Breast epithelium (tissue), 4 donors: ENCODE data around the gene ENHO. TPM values are rescaled to one million over a fixed set of nuclear protein-coding genes. Genes with fewer than 3 reads are reported as not detected.
"Not testable (repeated sequence)": the region's sequence is repeated elsewhere in the genome, so short reads cannot be mapped to it uniquely, and the experiment has no call there.

ENCODE experiments used
- DNase-seq, 2 donors: peaks; one replicate each; pipeline ENCODE4 v3.0.0-alpha.2; 2019; ENCODE audit warnings: low spot score in 2 of 2
- H3K27ac ChIP-seq, 2 donors: fragments of 200-600 bp; sonication (generic) in 1 of 2; one replicate each; pipeline ENCODE4 v1.5.1; 2016 to 2019; ENCODE audit warnings: mild to moderate bottlenecking in 1 of 2
- H3K27me3 ChIP-seq, 2 donors: fragments of 200-600 bp; sonication (generic) in 1 of 2; one replicate each; pipeline versions ENCODE4 v1.5.1 to v1.6.0; 2017 to 2019; ENCODE audit warnings: control low read depth in 1 of 2, mild to moderate bottlenecking in 1 of 2
- H3K36me3 ChIP-seq: fragments of 200-600 bp; one replicate; pipeline ENCODE4 v1.5.1; 2019
- H3K4me1 ChIP-seq, 2 donors: fragments of 200-600 bp; sonication (generic); one replicate each; pipeline ENCODE4 v1.5.1; 2016 to 2019; ENCODE audit warnings: control low read depth in 1 of 2
- H3K4me3 ChIP-seq, 3 donors: fragments of 200-600 bp; sonication (generic); 1 replicate in 2 of 3; 2 replicates in 1 of 3; pipeline ENCODE4 v1.5.1; 2016 to 2019; ENCODE audit warnings: mild to moderate bottlenecking in 3 of 3, moderate library complexity in 2 of 3
- H3K9me3 ChIP-seq, 2 donors: fragments of 200-600 bp; sonication (generic) in 1 of 2; one replicate each; pipeline ENCODE4 v1.5.1; 2016 to 2019; ENCODE audit warnings: control low read depth in 1 of 2
- CTCF ChIP-seq, 3 donors: fragments of 450-650 bp; IDR thresholded peaks; one replicate each; pipeline ENCODE4 v1.5.1; 2016 to 2017; ENCODE audit warnings: antibody characterized with exemption in 3 of 3, mild to moderate bottlenecking in 3 of 3, moderate library complexity in 3 of 3
- POLR2A ChIP-seq: fragments of 450-650 bp; IDR thresholded peaks from one replicate; pipeline ENCODE4 v1.6.1; 2016; ENCODE audit warnings: antibody characterized with exemption, mild to moderate bottlenecking, moderate library complexity
- POLR2AphosphoS5 ChIP-seq, 3 donors: sonication (generic); formaldehyde crosslinking; IDR thresholded peaks; one replicate each; pipeline ENCODE4 v1.6.1; 2017; ENCODE audit warnings: antibody characterized with exemption in 3 of 3
- intact Hi-C: fragments of 100-400 bp; cut with DNase I; formaldehyde crosslinking; loops from one replicate; pipeline ENCODE4 v1.15.1; 2023; ENCODE audit warnings: low total_unique reads
- total RNA-seq, 3 donors: library from RNA; depleted of rRNA; stranded (reverse); fragments of >200 nt; gene quantifications; one replicate each; pipeline ENCODE4 v1.1.0, GENCODE V29; 2016

Gene ENHO
- total RNA-seq, 3 donors from 2014 or later, result 0.33 to 5.4 (median 1.8) TPM

DNA sequence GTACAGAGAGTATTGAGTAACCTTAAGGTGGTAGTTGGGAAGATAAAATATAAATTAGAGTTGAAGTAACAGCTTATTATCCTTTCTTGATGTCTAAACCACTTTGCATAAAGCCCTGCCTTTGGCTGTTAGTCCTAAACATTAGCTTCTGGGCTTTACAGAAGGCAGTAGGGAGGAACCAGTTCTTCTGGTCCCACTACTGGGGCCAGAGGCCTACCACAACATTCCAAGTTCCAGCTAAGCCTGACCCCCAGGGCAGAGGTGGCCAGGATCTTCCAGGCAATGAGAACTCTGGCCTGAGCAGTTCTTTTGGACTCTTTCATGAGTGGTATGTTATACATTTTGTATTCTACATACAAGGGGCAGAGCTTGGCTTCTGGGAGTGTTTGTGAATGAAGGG, 38.1 kb downstream of the ENHO start:
- intact Hi-C loops, result no loop called here
- peak overlapping the region in 1 of 2 donors; percentile 36 for H3K27ac ChIP-seq
- H3K4me3 ChIP-seq, result no peak overlapping the region
- no peaks in the 10 kb centered on the region for H3K36me3 ChIP-seq
- DNase-seq, result no peak
- no peaks in the 10 kb centered on the region for H3K4me1 ChIP-seq
- no peaks in the 10 kb centered on the region for H3K27me3 ChIP-seq
- no peaks in the 10 kb centered on the region for H3K9me3 ChIP-seq
- no peak for TF ChIP-seq POLR2AphosphoS5 (IDR thresholded peaks at IDR 0.05)
- no peak for TF ChIP-seq POLR2A
- no peak for TF ChIP-seq CTCF (IDR thresholded peaks at IDR 0.05)

DNA sequence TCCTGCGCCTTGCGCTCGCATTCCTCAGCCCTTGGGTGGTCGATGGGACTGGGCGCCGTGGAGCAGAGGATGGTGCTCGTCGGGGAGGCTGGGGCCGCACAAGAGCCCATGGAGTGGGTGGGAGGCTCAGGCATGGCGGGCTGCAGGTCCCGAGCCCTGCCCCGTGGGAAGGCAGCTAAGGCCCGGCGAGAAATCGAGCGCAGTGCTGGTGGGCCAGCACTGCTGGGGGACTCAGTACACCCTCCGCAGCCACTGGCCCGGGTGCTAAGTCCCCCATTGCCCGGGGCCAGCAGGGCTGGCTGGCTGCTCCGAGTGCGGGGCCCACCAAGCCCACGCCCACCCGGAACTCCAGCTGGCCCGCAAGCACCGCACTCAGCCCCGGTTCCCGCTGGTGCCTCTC, 40.0 kb downstream of the ENHO start:
- H3K27me3 ChIP-seq, DNase-seq, H3K36me3 ChIP-seq, H3K27ac ChIP-seq, H3K9me3 ChIP-seq, intact Hi-C loops, H3K4me3 ChIP-seq, H3K4me1 ChIP-seq: not testable (repeated sequence)

DNA sequence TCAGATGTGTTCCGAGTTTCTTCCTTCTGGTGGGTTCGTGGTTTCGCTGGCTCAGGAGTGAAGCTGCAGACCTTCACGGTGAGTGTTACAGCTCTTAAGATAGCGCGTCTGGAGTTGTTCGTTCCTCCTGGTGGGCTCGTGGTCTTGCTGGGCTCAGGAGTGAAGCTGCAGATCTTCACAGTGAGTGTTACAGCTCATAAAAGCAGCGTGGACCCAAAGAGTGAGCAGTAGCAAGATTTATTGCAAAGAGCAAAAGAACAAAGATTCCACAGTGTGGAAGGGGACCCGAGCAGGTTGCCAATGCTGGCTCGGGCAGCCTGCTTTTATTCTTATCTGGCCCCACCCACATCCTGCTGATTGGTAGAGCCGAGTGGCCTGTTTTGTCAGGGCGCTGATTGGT, 41.2 kb downstream of the ENHO start:
- H3K27ac ChIP-seq, H3K4me3 ChIP-seq, DNase-seq, H3K4me1 ChIP-seq, H3K9me3 ChIP-seq, H3K27me3 ChIP-seq, intact Hi-C loops, H3K36me3 ChIP-seq: not testable (repeated sequence)

DNA sequence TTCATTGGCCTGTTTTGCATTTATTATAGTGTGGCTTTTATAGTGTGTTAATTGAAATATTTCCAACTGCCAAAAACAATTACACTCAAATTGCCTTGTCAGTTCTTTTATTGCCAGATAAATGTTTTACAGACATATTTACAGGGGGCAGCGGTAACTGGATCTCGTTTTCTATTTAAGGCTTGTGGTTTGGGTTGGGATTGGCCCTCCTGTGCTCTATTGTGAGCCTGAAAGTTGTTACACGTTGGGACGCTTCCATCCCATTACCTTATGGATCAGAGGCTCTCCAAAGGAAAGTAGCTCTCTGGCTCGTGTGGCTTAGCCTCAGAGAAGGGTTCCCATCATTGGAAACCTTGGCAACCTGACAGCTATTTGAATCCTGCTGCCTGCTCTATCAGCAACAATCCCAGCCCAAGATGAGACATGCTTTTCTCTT, 43.3 kb downstream of the ENHO start:
- Histone ChIP-seq H3K9me3 (no peaks in the 10 kb centered on the region), H3K4me3 (no peak overlapping the region), H3K27ac (no peak overlapping the region), H3K4me1 (no peaks in the 10 kb centered on the region), H3K36me3 (no peaks in the 10 kb centered on the region), H3K27me3 (no peaks in the 10 kb centered on the region)
- intact Hi-C loops, result loop anchor here (5.0 kb wide), 1 partner anchor 53 kb away; no protein-coding TSS in a partner anchor
- TF ChIP-seq POLR2A, result no peak
- TF ChIP-seq POLR2AphosphoS5 (IDR thresholded peaks at IDR 0.05), result no peak
- no peak for TF ChIP-seq CTCF (IDR thresholded peaks at IDR 0.05)
- no peak for DNase-seq

DNA sequence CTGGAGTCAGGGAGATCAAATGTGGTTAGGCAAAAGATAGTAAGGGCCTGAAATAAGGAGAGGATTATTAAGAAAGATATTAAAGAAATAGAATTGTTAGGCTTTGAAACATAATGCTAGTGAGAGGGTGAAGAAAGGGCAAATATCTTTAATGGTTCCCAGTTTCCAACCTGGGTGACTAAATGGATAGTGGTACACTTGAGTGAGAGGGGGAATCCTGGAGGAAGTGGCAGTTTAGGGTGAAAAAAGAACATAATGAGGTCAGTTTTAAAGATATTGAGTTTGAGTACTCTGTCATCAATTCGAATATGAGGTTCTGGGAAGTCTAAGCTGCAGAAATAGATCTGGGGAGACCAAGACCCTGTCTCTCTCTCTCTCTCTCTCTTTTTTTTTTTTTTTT, 45.2 kb downstream of the ENHO start:
- no peak for DNase-seq

GRCh38 chr9:34475097-34475496, 47.7 kb downstream of the ENHO start:
- no peaks in the 10 kb centered on the region for H3K4me1 ChIP-seq
- TF ChIP-seq CTCF (IDR thresholded peaks at IDR 0.05) (no peak), POLR2AphosphoS5 (IDR thresholded peaks at IDR 0.05) (no peak), POLR2A (no peak)
- intact Hi-C loops, result loop anchor here (5.0 kb wide), 1 partner anchor 57 kb away; no protein-coding TSS in a partner anchor
- H3K36me3 ChIP-seq, result no peaks in the 10 kb centered on the region
- H3K4me3 ChIP-seq, result no peak overlapping the region
- no peak for DNase-seq
- H3K9me3 ChIP-seq, result no peaks in the 10 kb centered on the region
- H3K27ac ChIP-seq, result no peak overlapping the region
- no peaks in the 10 kb centered on the region for H3K27me3 ChIP-seq

More for the DNA sequence above, 45.2 kb downstream of the ENHO start:
- no peaks in the 10 kb centered on the region for H3K27me3 ChIP-seq
- H3K9me3 ChIP-seq, result no peaks in the 10 kb centered on the region
- no peaks in the 10 kb centered on the region for H3K4me1 ChIP-seq
- no peaks in the 10 kb centered on the region for H3K36me3 ChIP-seq
- intact Hi-C loops, result loop anchor here (5.0 kb wide), 1 partner anchor 55 kb away; no protein-coding TSS in a partner anchor
- no peak overlapping the region for H3K4me3 ChIP-seq
- TF ChIP-seq CTCF (IDR thresholded peaks at IDR 0.05) (no peak), POLR2A (no peak)
- H3K27ac ChIP-seq, result no peak overlapping the region

Other genes with a start within 250 kb of the ENHO start
- gene KIF24, start 193.7 kb downstream of the ENHO start, total RNA-seq, result 1 to 10 TPM; 1.3 to 2.6 (median 1.3) TPM
- gene NUDT2, start 193.4 kb downstream of the ENHO start, total RNA-seq, result 10 to 100 TPM; 20.0 to 22.0 (median 21.6) TPM
- gene MYORG, start 146.1 kb downstream of the ENHO start, total RNA-seq, result 10 to 100 TPM in 1 of 3 donors, 1 to 10 TPM in 2; 2.9 to 11.5 (median 6.4) TPM
- gene FAM219A, start 64.4 kb downstream of the ENHO start, total RNA-seq, result 1 to 10 TPM; 8.2 to 9.2 (median 9.0) TPM
- 1 to 10 TPM in 2 of 3 donors, not detected in 1; 1.6 to 3.2 TPM for gene DNAI1, start 64.2 kb downstream of the ENHO start, total RNA-seq
- gene CNTFR, start 66.7 kb upstream of the ENHO start, total RNA-seq, result 100 to 1,000 TPM in 1 of 3 donors, 10 to 100 TPM in 2; 11.3 to 103 (median 15.4) TPM
- 10 to 100 TPM; 28.5 to 37.9 (median 36.4) TPM for gene RPP25L, start 89.1 kb upstream of the ENHO start, total RNA-seq
- 100 to 1,000 TPM in 2 of 3 donors, 10 to 100 TPM in 1; 84.0 to 114 (median 113) TPM for gene DCTN3, start 97.5 kb upstream of the ENHO start, total RNA-seq
- gene ARID3C, start 106.1 kb upstream of the ENHO start, total RNA-seq, result under 1 TPM in 1 of 3 donors, not detected in 2; 0.29 TPM
- 10 to 100 TPM; 62.6 to 84.8 (median 70.8) TPM for gene SIGMAR1, start 114.8 kb upstream of the ENHO start, total RNA-seq
- 10 to 100 TPM; 26.1 to 37.0 (median 36.7) TPM for gene GALT, start 123.7 kb upstream of the ENHO start, total RNA-seq
- 10 to 100 TPM; 20.3 to 45.5 (median 42.1) TPM for gene IL11RA, start 129.2 kb upstream of the ENHO start, total RNA-seq
- not detected for gene CCL27, start 139.7 kb upstream of the ENHO start, total RNA-seq
- gene CCL19, start 168.3 kb upstream of the ENHO start, total RNA-seq, result 1 to 10 TPM in 2 of 3 donors, under 1 TPM in 1; 0.88 to 5.6 (median 1.3) TPM
- gene CCL21, start 187.1 kb upstream of the ENHO start, total RNA-seq, result 10 to 100 TPM in 2 of 3 donors, 1 to 10 TPM in 1; 5.9 to 84.9 (median 12.0) TPM